HCT116 (cell line): ENCODE data around the gene POGK. TPM values are rescaled to one million over a fixed set of nuclear protein-coding genes. Genes with fewer than 3 reads are reported as not detected.

Experiments used
- ATAC-seq: fragments of 200-7000 bp; cut with Tn5 transposase; 2 replicates; pipeline ENCODE4 v1.9.1; 2020; ENCODE audit warnings: mild to moderate bottlenecking, moderate library complexity
- BruUV-seq: library from RNA; stranded (reverse); fragments of 400-500 nt; replicated peaks from 2 replicates; lab custom pipeline; 2021; lab: Mats Ljungman, UMichigan
- CTCF ChIA-PET: fragments of 300-600 bp; sonication (Branson Sonifier 250); formaldehyde crosslinking; loops from one replicate; lab custom pipeline; 2021; ENCODE audit warnings: antibody characterized with exemption; lab: Charles Lee
- POLR2A ChIA-PET: fragments of 300-600, 350-600 bp; sonication (Branson Sonifier 250); formaldehyde crosslinking; loops from one replicate; lab custom pipeline; 2021; ENCODE audit warnings: antibody characterized with exemption; lab: Charles Lee
- RAD21 ChIA-PET, 2 experiments: fragments of 300-600 bp; sonication (Branson Sonifier 250); formaldehyde crosslinking; loops; one replicate each; lab custom pipeline; 2023; ENCODE audit warnings: low total read pairs in 2 of 2; ENCODE audit not compliant: uncharacterized antibody in 2 of 2, unreplicated experiment in 2 of 2, low non-redundant PET in 1 of 2; lab: Charles Lee
- DNase-seq: peaks from one replicate; pipeline ENCODE4 v3.0.0-alpha.2; 2010; ENCODE audit warnings: low read depth, low spot score
- H2AFZ ChIP-seq: fragments of 200-600 bp; shearing (Covaris generic), sonication (generic); 2 replicates; pipeline ENCODE4 v1.6.1; 2017; ENCODE audit warnings: low read depth, mixed run types, mixed read lengths, antibody characterized with exemption, low read length; ENCODE audit not compliant: poor library complexity, severe bottlenecking
- H3K27ac ChIP-seq: 2 replicates; pipeline ENCODE4 v1.5.1; 2012; ENCODE audit warnings: low read depth, low read length
- H3K27me3 ChIP-seq: fragments of 200-600 bp; sonication (generic); 2 replicates; pipeline ENCODE4 v1.6.1; 2016; ENCODE audit warnings: mixed run types, low read length, mixed read lengths; ENCODE audit not compliant: insufficient read depth
- H3K36me3 ChIP-seq, 2 experiments: fragments of 200-500 bp in 1 of 2; fragments of 200-600 bp in 1 of 2; sonication (Bioruptor generic) in 1 of 2; sonication (generic) in 1 of 2; 2 replicates each; pipeline versions ENCODE4 v1.5.1 to v1.6.1; 2014 to 2016; ENCODE audit warnings: low read length in 2 of 2, inconsistent platforms in 1 of 2, mixed read lengths in 1 of 2, mixed run types in 1 of 2; ENCODE audit not compliant: insufficient read depth in 2 of 2, control insufficient read depth in 1 of 2
- H3K4me1 ChIP-seq, 2 experiments: fragments of 200-600 bp in 1 of 2; sonication (generic) in 1 of 2; 2 replicates each; pipeline versions ENCODE4 v1.5.1 to v1.6.1; 2012 to 2017; ENCODE audit warnings: low read length in 2 of 2, inconsistent platforms in 1 of 2, mild to moderate bottlenecking in 1 of 2, mixed read lengths in 1 of 2, mixed run types in 1 of 2, moderate library complexity in 1 of 2; ENCODE audit not compliant: insufficient read depth in 2 of 2, control insufficient read depth in 1 of 2
- H3K4me2 ChIP-seq: fragments of 200-600 bp; sonication (generic); 2 replicates; pipeline ENCODE4 v1.6.1; 2017; ENCODE audit warnings: mixed run types, low read length, mixed read lengths
- H3K4me3 ChIP-seq, 2 experiments: fragments of 200-600 bp in 1 of 2; sonication (generic) in 1 of 2; replicated peaks in 1 of 2; 2 replicates each; pipeline ENCODE4 v1.5.1; 2011 to 2016; ENCODE audit warnings: low read length in 2 of 2, control low read depth in 1 of 2, low read depth in 1 of 2, mild to moderate bottlenecking in 1 of 2, mixed read lengths in 1 of 2, mixed run types in 1 of 2
- H3K79me2 ChIP-seq: fragments of 200-600 bp; sonication (generic); 2 replicates; pipeline ENCODE4 v1.6.1; 2017; ENCODE audit warnings: mild to moderate bottlenecking, mixed run types, low read length, moderate library complexity, mixed read lengths; ENCODE audit not compliant: insufficient read depth
- H3K9ac ChIP-seq: fragments of 200-600 bp; sonication (generic); 2 replicates; pipeline ENCODE4 v1.6.1; 2016; ENCODE audit warnings: low read length, mixed read lengths
- H3K9me2 ChIP-seq: fragments of 200-600 bp; sonication (generic), shearing (Covaris generic); 2 replicates; pipeline ENCODE4 v1.6.1; 2017; ENCODE audit warnings: mixed run types, mild to moderate bottlenecking, moderate library complexity; ENCODE audit not compliant: insufficient read depth
- H3K9me3 ChIP-seq, 2 experiments: fragments of 200-500 bp in 1 of 2; fragments of 200-600 bp in 1 of 2; sonication (Bioruptor generic) in 1 of 2; sonication (generic) in 1 of 2; 2 replicates each; pipeline ENCODE4 v1.6.1; 2014 to 2017; ENCODE audit warnings: low read length in 2 of 2, mixed read lengths in 2 of 2, inconsistent platforms in 1 of 2, low read depth in 1 of 2, mild to moderate bottlenecking in 1 of 2, mixed run types in 1 of 2, moderate library complexity in 1 of 2; ENCODE audit not compliant: control insufficient read depth in 1 of 2, insufficient read depth in 1 of 2
- H4K20me1 ChIP-seq: fragments of 200-600 bp; sonication (generic), shearing (Covaris generic); 2 replicates; pipeline ENCODE4 v1.6.1; 2017; ENCODE audit warnings: mixed run types, mild to moderate bottlenecking, moderate library complexity; ENCODE audit not compliant: insufficient read depth
- ATF3 ChIP-seq: IDR thresholded peaks from 2 replicates; pipeline ENCODE4 v1.6.1; 2012
- CEBPB ChIP-seq: IDR thresholded peaks from 2 replicates; pipeline ENCODE4 v1.6.1; 2012; ENCODE audit warnings: low read depth
- CTCF ChIP-seq, 3 experiments: fragments of 200-600 bp in 1 of 3; sonication (generic) in 1 of 3; IDR thresholded peaks in 2 of 3; conservative IDR thresholded peaks in 1 of 3; 2 replicates each; pipeline ENCODE4 v1.5.1; 2012 to 2017; ENCODE audit warnings: low read depth in 2 of 3, low read length in 2 of 3, antibody characterized with exemption in 1 of 3, borderline replicate concordance in 1 of 3, control low read depth in 1 of 3, mild to moderate bottlenecking in 1 of 3, mixed read lengths in 1 of 3, mixed run types in 1 of 3, moderate library complexity in 1 of 3; ENCODE audit not compliant: insufficient read depth in 1 of 3
- EGR1 ChIP-seq: IDR thresholded peaks from 2 replicates; pipeline ENCODE4 v1.6.1; 2012; ENCODE audit warnings: low read depth
- ELF1 ChIP-seq: IDR thresholded peaks from 2 replicates; pipeline ENCODE4 v1.6.1; 2012; ENCODE audit warnings: low read depth, borderline replicate concordance
- EZH2 ChIP-seq: fragments of 200-600 bp; sonication (generic); IDR thresholded peaks from 2 replicates; pipeline ENCODE4 v1.6.1; 2017; ENCODE audit warnings: antibody characterized with exemption, mixed run types
- JUND ChIP-seq: IDR thresholded peaks from 2 replicates; pipeline ENCODE4 v1.6.1; 2012
- MAX ChIP-seq: IDR thresholded peaks from 2 replicates; pipeline ENCODE4 v1.6.1; 2012
- POLR2AphosphoS5 ChIP-seq: IDR thresholded peaks from 2 replicates; pipeline ENCODE4 v1.6.1; 2011; ENCODE audit warnings: mild to moderate bottlenecking, low read depth, low read length, moderate library complexity
- RAD21 ChIP-seq: IDR thresholded peaks from 2 replicates; pipeline ENCODE4 v1.6.1; 2012; ENCODE audit warnings: low read depth, mild to moderate bottlenecking
- TCF7L2 ChIP-seq: IDR thresholded peaks from 2 replicates; pipeline ENCODE4 v1.7.0; 2011; ENCODE audit warnings: borderline replicate concordance, inconsistent platforms; ENCODE audit not compliant: insufficient read depth, insufficient read length; ENCODE audit errors: extremely low read depth
- YY1 ChIP-seq: IDR thresholded peaks from 2 replicates; pipeline ENCODE4 v1.6.1; 2011; ENCODE audit warnings: low read length, low read depth, moderate library complexity, mild to moderate bottlenecking; ENCODE audit not compliant: insufficient replicate concordance; ENCODE audit errors: extremely low read depth
- ZFX ChIP-seq: fragments of 450-650 bp; IDR thresholded peaks from 2 replicates; pipeline ENCODE4 v1.6.1; 2017
- ZNF274 ChIP-seq: fragments of 200-500 bp; sonication (Bioruptor generic); IDR thresholded peaks from 2 replicates; pipeline ENCODE4 v1.6.1; 2014; ENCODE audit warnings: mild to moderate bottlenecking, low read depth, low read length, inconsistent platforms
- intact Hi-C: fragments of 100-400 bp; cut with micrococcal nuclease; formaldehyde crosslinking; loops from 2 replicates; pipeline ENCODE4 v1.10.0; 2022
- total RNA-seq: library from RNA; stranded (reverse); gene quantifications from one replicate; pipeline ENCODE4 v1.2.1, GENCODE V29; 2021; ENCODE audit not compliant: unreplicated experiment
- TF ChIP-seq, protein P1 (sequence below): IDR thresholded peaks from 2 replicates; pipeline ENCODE4 v1.6.1; 2011; ENCODE audit warnings: mild to moderate bottlenecking, low read length, moderate library complexity; ENCODE audit not compliant: insufficient replicate concordance; ENCODE audit errors: extremely low read depth
- TF ChIP-seq, protein P2 (sequence below): IDR thresholded peaks from 2 replicates; pipeline ENCODE4 v1.6.1; 2012; ENCODE audit warnings: low read depth

POGK gene
- total RNA-seq, 1 experiment from 2014 or later = 35.6 TPM

- Histone ChIP-seq H3K9me2 (no peaks in the 10 kb centered on the region), H2AFZ (no peak overlapping the region), H3K9ac (no peak overlapping the region), H3K4me1 (no peaks in the 10 kb centered on the region), H3K79me2 (no peaks in the 10 kb centered on the region), H3K27ac (no peak overlapping the region), H3K27me3 (0 out of 2 replicates have a peak, but pooled peaks cover 6% of the 10 kb centered on the region), H3K9me3 (no peaks in the 10 kb centered on the region; a peak in 1 of 4 replicates), H3K4me3 (no peak overlapping the region), H3K36me3 (no peaks in the 10 kb centered on the region), H3K4me2 (no peak overlapping the region), H4K20me1 (no peaks in the 10 kb centered on the region)
- ATAC-seq (no peak), DNase-seq (no peak)
- RAD21 ChIA-PET = no interaction called here
- CTCF ChIA-PET = no interaction called here
- TF ChIP-seq, protein P1, sequence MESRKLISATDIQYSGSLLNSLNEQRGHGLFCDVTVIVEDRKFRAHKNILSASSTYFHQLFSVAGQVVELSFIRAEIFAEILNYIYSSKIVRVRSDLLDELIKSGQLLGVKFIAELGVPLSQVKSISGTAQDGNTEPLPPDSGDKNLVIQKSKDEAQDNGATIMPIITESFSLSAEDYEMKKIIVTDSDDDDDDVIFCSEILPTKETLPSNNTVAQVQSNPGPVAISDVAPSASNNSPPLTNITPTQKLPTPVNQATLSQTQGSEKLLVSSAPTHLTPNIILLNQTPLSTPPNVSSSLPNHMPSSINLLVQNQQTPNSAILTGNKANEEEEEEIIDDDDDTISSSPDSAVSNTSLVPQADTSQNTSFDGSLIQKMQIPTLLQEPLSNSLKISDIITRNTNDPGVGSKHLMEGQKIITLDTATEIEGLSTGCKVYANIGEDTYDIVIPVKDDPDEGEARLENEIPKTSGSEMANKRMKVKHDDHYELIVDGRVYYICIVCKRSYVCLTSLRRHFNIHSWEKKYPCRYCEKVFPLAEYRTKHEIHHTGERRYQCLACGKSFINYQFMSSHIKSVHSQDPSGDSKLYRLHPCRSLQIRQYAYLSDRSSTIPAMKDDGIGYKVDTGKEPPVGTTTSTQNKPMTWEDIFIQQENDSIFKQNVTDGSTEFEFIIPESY = no peak
- TF ChIP-seq, protein P2, sequence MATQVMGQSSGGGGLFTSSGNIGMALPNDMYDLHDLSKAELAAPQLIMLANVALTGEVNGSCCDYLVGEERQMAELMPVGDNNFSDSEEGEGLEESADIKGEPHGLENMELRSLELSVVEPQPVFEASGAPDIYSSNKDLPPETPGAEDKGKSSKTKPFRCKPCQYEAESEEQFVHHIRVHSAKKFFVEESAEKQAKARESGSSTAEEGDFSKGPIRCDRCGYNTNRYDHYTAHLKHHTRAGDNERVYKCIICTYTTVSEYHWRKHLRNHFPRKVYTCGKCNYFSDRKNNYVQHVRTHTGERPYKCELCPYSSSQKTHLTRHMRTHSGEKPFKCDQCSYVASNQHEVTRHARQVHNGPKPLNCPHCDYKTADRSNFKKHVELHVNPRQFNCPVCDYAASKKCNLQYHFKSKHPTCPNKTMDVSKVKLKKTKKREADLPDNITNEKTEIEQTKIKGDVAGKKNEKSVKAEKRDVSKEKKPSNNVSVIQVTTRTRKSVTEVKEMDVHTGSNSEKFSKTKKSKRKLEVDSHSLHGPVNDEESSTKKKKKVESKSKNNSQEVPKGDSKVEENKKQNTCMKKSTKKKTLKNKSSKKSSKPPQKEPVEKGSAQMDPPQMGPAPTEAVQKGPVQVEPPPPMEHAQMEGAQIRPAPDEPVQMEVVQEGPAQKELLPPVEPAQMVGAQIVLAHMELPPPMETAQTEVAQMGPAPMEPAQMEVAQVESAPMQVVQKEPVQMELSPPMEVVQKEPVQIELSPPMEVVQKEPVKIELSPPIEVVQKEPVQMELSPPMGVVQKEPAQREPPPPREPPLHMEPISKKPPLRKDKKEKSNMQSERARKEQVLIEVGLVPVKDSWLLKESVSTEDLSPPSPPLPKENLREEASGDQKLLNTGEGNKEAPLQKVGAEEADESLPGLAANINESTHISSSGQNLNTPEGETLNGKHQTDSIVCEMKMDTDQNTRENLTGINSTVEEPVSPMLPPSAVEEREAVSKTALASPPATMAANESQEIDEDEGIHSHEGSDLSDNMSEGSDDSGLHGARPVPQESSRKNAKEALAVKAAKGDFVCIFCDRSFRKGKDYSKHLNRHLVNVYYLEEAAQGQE = no peak
- no peak for TF ChIP-seq ATF3
- TF ChIP-seq ZFX = no peak
- TF ChIP-seq POLR2AphosphoS5 = no peak
- TF ChIP-seq CEBPB = no peak
- TF ChIP-seq ELF1 = no peak
- no peak for TF ChIP-seq ZNF274
- no peak for TF ChIP-seq EGR1
- TF ChIP-seq TCF7L2 = no peak
- TF ChIP-seq CTCF (IDR thresholded peaks at IDR 0.05 in 2 of 3, conservative IDR thresholded peaks at IDR 0.05 in 1 of 3; ENCODE audit: borderline replicate concordance in 1 of 3, insufficient read depth in 1 of 3, low read depth in 2 of 3, low read length in 2 of 3) = no peak
- TF ChIP-seq MAX = no peak
- TF ChIP-seq JUND = no peak
- TF ChIP-seq YY1 = no peak
- TF ChIP-seq EZH2 = no peak
- no peak for TF ChIP-seq RAD21
- no TSS peak for BruUV-seq
- POLR2A ChIA-PET = no interaction called here
- intact Hi-C loops = no loop called here
Measured at GRCh38 chr1:166811691-166812090, 27.6 kb upstream of the POGK start.
